ENCODE measurements around the gene PDZRN4. TPM values are rescaled to one million over a fixed set of nuclear protein-coding genes. Genes with fewer than 3 reads are reported as not detected.

PDZRN4 gene
- total RNA-seq, 6 donors from 2014 or later = 0.17 to 1.3 (median 0.61) TPM; not detected in 1

- Histone ChIP-seq H3K4me3 (no peak overlapping the region), H3K27ac (no peak overlapping the region), H3K9me3 (no peaks in the 10 kb centered on the region), H3K27me3 (no peaks in the 10 kb centered on the region), H3K4me1 (no peaks in the 10 kb centered on the region), H3K36me3 (no peaks in the 10 kb centered on the region)
- WGBS, 2 donors = 95 to 98% methylated on average over 4 of the region's 4 CpGs
- DNase-seq (no peak), ATAC-seq (ENCODE audit: low FRiP score in 2 of 2) (no peak)
- TF ChIP-seq POLR2A (IDR thresholded peaks at IDR 0.05) = no peak
- no peak for TF ChIP-seq CTCF (IDR thresholded peaks at IDR 0.05)
- TF ChIP-seq POLR2AphosphoS5 (IDR thresholded peaks at IDR 0.05) = no peak
- no peak for TF ChIP-seq EP300 (IDR thresholded peaks at IDR 0.05)
Measured at GRCh38 chr12:41548926-41549325, 360.8 kb downstream of the PDZRN4 start.

GRCh38 chr12:41552588-41552987, 364.5 kb downstream of the PDZRN4 start:
- Histone ChIP-seq H3K9me3 (no peaks in the 10 kb centered on the region), H3K4me1 (no peaks in the 10 kb centered on the region), H3K36me3 (no peaks in the 10 kb centered on the region), H3K27ac (no peak overlapping the region), H3K4me3 (no peak overlapping the region), H3K27me3 (no peaks in the 10 kb centered on the region)
- no peak for DNase-seq
- TF ChIP-seq EP300 (IDR thresholded peaks at IDR 0.05) (no peak), POLR2AphosphoS5 (IDR thresholded peaks at IDR 0.05) (no peak), POLR2A (IDR thresholded peaks at IDR 0.05) (no peak), CTCF (IDR thresholded peaks at IDR 0.05) (no peak)
- WGBS, 2 donors = 73 to 75% methylated on average over 9 of the region's 9 CpGs
- no peak for ATAC-seq (ENCODE audit: low FRiP score in 2 of 2)

- H3K27ac ChIP-seq = no peak overlapping the region
- H3K36me3 ChIP-seq = no peaks in the 10 kb centered on the region
- H3K27me3 ChIP-seq = no peaks in the 10 kb centered on the region
- WGBS, 2 donors = 66 to 76% methylated on average over 3 of the region's 3 CpGs
- no peaks in the 10 kb centered on the region for H3K9me3 ChIP-seq
- DNase-seq = peak in 1 of 2 donors; percentile 26
- no peak overlapping the region for H3K4me3 ChIP-seq
- no peak for ATAC-seq (ENCODE audit: low FRiP score in 2 of 2)
- no peaks in the 10 kb centered on the region for H3K4me1 ChIP-seq
- TF ChIP-seq CTCF (IDR thresholded peaks at IDR 0.05) (no peak), POLR2A (IDR thresholded peaks at IDR 0.05) (no peak), POLR2AphosphoS5 (IDR thresholded peaks at IDR 0.05) (no peak), EP300 (IDR thresholded peaks at IDR 0.05) (no peak)
Measured at GRCh38 chr12:41556176-41556575, 368.1 kb downstream of the PDZRN4 start.

- WGBS, 2 donors = 85 to 86% methylated on average over 4 of the region's 4 CpGs
- H3K9me3 ChIP-seq = no peaks in the 10 kb centered on the region
- no peak overlapping the region for H3K27ac ChIP-seq
- no peaks in the 10 kb centered on the region for H3K27me3 ChIP-seq
- TF ChIP-seq POLR2AphosphoS5 (IDR thresholded peaks at IDR 0.05) = no peak
- H3K36me3 ChIP-seq = no peaks in the 10 kb centered on the region
- no peak overlapping the region for H3K4me3 ChIP-seq
- peak in 1 of 2 donors; percentile 62 for ATAC-seq (ENCODE audit: low FRiP score in 2 of 2)
- DNase-seq = no peak
- H3K4me1 ChIP-seq = no peaks in the 10 kb centered on the region
Measured at GRCh38 chr12:41557344-41557743, 369.2 kb downstream of the PDZRN4 start.

GRCh38 chr12:41558671-41559070, 370.6 kb downstream of the PDZRN4 start:
- TF ChIP-seq CTCF (IDR thresholded peaks at IDR 0.05) = no peak
- H3K4me3 ChIP-seq = no peak overlapping the region
- no peak for ATAC-seq (ENCODE audit: low FRiP score in 2 of 2)
- WGBS, 2 donors = 73 to 83% methylated on average over 1 of the region's 1 CpG
- no peaks in the 10 kb centered on the region for H3K27me3 ChIP-seq
- H3K4me1 ChIP-seq = no peaks in the 10 kb centered on the region
- DNase-seq = no peak
- no peak overlapping the region for H3K27ac ChIP-seq
- no peaks in the 10 kb centered on the region for H3K9me3 ChIP-seq
- no peaks in the 10 kb centered on the region for H3K36me3 ChIP-seq
